Measurements from ENCODE around the gene MED27.

The MED27 gene

DNA sequence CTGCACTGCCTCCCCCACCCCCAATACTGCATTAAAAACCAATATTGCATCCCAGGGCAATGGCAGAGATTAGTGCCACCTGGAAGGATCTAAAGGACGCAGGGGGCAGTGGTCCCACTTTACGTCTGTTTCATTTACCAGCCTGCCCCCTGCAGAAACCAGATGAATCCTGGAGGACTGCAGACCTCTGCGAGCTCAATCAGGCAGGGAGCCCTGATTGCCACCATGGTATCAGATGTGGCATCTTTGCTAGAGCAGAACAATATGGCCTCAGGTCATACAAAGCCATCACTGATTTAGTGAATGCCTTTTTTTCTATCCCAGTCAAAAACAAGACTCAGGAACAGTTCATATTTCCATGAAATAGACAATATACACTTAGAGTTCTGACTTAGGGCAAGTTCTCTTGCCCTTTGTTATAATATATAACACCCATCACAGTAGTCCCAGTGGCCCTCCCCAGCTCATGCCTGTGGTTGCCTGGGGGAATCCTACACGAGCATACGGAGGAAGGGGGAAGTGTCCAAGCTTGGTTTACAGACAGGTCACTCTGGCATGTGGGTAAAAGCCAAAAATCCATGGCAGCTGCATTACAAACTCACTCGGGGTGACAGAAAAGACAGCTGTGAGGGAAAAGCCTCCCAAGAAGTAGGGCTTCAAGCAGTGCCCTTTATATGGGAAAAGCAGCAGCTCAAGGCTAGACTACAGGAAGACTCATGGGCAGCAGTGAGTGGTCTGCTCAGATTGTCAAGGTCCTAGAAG lies 85.1 kb downstream of the MED27 start:
- DNase-seq: peak; percentile 20

DNA sequence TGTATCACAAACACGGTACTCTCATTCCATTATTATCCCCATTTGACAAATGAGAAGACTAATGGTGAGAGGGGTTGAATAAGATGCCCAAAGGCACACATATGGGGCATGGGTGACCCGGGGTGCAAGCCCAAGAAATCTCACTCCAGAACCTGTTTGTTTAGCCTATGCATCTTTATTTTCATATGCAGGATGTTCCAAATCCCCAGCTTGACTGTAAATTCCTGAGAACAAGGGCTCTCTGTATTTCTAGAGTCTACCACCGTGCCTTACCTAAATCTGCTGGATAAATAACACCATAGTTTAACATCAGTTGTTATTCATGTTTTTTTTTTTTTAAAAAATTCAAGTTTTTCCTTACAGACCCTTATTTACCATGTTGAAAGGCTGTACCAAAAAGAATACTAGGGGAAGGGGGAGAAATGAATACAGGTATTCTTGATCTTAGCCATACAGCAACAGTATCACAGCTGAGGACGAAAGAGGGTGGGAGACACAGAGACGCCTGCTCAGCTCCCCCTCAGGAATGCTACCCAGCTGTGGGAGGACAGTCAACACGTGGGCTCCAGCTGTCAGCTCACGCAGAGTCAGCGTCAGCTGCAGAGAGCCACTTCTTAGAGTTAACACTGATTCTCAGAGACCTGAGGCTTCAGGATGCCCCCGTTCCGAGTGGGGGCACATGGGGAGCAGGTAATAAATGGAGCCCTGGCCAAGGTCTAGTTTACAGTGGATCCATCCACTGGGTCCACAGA lies 86.6 kb downstream of the MED27 start:
- DNase-seq: peak; percentile 20

DNA sequence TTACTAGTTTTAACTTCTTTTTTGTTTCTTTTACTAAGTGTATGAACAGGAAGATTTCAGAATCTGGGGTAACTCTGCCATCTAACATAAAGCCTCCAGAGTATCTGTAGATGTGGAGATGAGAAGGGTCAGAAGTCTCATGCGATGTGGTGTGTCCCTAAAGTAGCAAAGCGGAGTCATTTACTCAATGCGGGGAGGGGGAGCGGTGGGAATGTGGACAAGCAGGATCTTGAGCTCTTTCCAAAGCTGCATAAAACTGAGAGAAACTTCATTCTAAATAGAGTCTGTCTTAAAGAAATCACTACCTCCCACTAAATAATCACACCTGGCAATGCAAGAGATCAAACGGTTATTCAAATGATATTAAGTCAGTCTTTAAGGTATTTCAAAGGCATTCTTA lies 92.4 kb downstream of the MED27 start:
- no peak for DNase-seq

DNA sequence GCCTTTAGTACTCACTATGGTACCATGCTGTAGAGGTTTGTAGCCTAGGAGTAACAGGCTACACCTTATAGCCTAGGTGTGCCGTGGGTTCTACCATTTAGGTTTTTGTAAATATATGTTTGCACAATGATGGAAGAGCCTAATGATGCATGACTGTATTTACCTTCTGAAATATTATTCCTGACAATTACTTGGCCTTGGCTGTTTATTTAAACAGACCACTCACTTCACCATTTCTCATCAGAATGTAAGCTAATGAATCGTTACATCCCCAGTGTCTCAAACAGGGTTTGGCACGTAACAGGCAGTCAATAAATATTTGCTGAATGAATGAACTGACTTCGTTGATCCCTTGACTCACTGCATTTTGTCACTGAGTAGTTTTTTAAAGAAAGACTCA lies 93.1 kb downstream of the MED27 start:
- no peak for DNase-seq

DNA sequence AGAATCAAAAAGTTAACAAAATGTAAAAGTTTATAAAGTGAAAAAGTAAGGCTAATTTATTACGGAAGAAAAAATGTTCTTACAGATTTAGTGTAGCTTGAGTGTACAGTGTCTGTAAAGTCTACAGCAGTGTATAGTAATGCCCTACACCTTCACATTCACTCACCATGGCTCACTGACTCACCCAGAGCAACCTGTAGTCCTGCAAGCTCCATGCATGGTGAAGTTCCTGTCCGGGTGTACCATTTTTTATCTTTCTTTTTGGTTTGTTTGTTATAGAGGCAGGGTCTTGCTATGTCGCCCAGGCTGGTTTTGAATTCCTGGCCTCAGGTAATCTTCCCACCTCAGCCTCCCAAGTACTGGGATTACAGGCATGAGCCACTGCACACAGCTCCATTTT lies 93.6 kb downstream of the MED27 start:
- DNase-seq: no peak

DNA sequence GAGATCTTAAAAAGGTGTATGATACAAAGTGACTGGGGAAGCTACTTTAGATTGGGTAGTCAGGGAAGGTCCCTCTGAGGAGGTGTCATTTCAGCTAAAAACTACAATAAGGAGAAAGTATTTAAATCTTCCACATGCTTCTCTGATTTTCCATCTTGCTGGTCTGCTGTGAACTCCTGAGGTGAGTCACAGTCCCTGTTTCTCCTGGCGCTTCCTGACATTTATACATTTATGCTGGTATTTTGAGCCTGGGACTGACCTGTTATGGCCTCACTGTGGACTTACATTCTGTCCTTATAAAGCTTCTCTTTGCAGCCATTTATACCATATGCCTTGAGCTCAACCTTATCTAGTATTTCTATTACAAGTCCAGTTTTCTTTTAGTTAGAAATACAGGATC lies 95.1 kb downstream of the MED27 start:
- DNase-seq: peak; percentile 6

DNA sequence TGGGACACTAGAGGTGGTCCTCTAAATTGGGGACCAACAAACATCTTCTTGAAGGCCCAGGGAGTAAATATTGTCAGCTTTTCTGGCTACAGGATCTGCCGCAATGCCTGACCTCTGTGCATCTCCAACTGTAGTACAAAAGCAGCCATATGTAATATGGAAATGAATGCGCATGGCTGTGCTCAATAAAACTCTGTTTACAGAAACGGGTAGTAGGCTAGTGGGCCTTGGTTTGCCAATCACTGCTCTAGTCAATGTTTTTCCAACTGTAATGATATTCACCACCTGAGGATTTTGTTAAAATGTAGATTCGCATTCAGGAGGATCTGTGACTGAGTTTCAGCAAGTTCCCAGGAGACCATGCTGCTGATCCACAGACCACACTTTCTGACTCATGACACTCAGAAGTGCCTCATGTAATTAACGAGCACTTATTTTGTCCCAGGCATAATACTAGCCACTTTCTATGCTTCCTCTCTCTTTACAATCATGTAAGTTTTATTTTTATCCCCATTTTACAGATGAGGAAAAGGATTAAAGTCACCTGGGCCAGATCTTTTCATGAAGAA lies 96.9 kb downstream of the MED27 start:
- peak; percentile 63 for DNase-seq

DNA sequence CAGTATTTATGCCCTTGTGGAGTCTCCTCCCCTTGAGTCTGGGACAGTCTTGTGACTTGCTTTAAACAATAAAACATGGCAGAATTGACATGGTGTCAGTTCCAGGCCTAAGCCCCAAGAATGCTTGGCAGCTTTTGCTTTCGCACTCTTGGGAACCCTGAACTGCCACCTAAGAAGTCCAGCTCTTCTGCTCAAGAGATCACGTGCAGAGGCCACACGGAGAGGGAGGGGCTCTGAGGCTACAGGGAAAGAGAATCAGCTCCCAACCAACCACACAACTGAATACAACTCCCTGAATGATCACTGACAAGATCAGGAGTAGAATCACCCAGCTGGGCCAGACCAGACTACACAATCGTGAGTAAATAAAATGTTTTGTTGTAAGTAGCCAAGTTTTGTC lies 97.6 kb downstream of the MED27 start:
- no peak for DNase-seq

DNA sequence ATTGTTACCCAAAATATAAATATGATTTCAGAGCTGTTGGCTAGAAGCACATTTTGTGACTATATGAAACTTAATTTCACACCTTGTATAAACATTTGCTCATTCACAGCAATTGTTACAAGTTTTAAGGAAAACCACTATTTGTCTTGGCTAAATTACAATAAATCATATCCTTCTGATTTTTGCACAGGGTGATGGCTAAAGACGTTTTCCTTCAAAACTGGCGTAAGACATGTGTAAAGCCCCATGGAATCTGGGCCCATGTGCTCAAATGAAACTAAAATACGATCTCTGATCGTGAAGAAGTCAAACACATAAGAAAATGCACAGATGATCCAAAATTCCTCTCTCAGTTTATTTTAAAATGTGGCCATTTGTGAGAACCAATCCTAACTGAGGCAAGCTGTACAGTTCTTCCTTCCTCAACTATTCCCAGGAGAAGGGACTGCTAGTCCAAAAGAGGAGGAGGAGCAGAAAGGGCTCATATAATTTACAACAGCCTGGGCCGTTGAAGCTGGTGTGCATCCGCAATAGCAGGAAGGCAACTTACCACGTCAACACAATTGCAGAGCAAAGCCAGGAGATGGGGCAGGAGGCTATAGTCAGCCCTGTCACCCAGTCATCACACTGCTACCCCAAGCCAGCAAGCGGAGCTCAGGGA lies 98.4 kb downstream of the MED27 start:
- DNase-seq: peak; percentile 25

DNA sequence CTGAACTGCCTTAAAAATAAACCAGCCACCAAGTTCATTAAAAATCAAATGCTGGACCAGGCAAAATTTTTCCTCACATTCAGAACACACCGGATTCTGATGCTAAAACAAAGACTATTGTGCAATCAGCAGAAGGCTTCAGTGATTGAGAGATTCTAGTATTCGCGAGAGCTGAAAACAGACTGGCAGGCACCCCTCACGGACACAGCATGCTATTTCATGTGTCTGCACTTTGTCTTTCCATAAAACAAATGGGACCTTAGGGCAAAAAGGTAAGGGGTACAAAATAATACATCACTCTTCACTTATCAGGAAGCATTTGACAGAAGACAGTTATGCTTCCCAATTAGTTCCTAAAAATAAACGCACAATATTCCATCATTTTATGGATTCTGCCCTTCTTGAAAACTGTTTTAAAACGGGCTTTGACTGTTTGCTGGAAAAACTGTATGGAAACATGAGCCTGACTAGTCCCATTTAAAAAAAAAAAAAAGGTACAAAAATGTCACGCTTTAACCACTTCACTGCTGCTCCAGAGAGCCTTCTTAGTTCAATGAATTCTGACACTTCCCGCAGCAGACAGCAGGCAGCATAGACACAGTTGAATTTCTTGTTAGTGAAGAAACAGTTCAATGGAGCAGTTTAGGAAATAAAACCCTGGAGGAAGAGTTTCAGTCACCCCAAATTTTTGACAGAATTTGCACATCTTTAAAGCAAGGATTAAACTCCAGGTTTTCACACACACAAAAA lies 99.2 kb downstream of the MED27 start:
- peak; percentile 9 for DNase-seq

DNA sequence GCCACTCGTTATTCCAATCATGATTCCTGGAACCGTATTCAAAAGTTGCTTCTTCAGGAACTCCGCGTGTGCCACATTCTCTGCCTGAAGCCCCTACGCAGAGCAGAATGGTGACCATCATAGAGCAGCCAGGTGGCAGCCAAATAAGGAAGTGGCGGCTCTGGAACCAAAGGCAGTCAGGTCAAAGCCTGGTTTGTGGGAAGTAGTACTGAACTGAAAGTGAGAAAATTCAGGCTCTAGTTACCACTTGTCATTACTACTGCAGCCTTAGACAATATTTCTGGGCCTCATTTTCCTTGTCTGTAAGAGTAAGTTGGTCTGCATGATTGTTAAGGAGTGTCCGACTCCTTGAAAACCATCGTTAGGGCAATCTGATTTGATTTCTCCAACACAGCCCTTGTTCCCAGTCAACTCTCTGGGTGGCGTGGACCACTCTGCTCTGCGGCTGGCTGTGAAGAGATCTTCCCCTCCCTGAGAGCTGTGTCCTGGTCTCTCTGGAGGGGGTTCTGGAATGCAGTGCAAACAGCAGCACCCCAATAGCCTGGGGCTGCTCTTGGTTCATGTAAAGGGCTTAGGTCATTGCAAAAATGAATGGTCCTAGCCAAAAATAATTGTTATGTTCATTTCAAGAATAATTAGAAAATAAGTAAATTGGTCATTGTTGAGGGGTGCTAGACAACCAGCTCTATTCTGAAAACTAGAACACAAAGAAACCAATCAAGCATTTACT lies 102.4 kb downstream of the MED27 start:
- DNase-seq: no peak

DNA sequence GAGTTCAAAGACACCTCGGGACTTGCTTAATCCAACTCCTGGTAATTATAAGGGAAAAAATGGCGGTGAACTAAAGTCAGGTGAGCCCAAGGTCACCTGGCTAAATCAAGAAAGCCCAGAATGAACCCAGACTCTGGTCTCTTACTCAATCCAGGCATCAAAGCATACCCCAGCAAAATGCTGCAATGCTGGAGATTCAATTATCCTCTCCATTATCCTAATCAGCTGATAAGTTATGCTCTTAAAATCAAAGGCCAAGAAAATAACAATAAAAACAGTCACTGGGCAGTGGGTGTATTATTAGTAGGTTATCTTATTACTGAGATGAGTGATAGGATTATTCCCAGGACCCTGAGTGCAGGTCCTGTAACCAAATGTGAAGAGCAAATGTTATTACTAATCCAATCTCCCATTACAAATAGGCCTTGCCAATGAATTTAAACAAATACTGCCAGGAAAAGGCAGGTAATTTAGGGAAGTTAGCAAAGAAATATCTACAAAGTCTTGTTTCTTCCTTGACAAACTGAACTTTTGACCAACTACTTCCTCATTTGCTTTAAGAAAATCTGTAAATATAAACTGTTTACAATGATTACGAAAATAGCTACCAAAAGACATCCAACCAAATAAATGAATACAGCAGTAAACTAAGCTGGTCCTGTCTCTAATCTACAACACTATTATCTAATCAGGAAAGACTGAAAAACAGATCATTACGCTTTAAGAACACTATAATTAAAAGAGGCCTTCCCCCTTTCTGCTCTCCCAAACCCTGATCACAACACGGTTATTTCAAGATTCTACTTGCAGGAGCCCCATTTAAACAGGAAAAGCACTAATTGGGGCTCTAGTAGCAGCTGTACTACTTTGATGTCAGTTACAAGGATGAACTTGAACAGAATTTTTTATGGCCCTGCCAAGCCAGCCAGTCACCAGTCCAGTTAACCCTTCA lies 103.2 kb downstream of the MED27 start:
- DNase-seq: no peak

DNA sequence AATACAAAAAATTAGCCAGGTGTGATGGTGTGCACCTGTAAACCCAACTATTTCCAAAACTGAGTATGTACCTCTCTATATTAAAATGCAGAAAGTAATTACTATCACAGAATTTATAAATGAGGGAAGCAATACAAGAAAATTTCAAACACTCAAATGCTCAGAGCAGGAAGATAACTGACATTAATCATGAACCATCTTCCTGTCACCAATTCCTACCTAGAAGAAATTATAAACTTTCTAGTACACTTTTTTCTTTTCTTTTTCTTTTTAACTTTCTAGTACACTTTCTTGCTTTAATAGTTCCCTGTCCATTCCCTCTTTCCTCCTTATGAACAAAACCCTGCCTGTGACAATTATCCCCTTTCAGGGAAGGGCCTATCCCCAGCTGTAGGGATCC lies 106.8 kb downstream of the MED27 start:
- DNase-seq: no peak

DNA sequence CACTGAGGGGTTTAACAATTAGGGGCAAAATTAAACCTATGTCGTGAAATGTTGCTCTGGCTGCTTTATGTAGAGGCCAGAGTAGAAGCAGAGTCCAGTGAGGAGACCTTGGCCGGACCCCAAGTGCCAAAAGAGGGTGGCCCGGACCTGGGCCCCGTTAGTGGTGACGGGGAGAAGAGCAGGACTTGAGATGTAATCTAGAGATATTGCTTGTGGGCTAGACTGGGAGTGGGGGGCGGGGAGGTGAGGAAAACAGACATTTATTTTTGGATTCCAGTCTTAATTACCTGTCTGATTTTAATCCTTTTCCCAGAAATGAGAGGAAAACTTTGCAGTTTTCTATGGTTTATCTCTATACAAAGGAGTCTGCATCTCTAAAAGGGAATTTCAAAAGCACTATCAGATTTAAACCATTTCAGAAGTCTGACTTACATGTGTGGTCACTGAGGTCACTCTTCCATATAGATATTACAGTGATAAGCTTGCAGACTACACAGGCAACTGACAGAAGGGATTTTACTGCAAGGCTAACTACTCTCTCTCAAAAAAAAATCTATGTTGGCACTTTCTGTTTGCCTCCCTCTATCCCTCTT lies 108.1 kb downstream of the MED27 start:
- DNase-seq: no peak

DNA sequence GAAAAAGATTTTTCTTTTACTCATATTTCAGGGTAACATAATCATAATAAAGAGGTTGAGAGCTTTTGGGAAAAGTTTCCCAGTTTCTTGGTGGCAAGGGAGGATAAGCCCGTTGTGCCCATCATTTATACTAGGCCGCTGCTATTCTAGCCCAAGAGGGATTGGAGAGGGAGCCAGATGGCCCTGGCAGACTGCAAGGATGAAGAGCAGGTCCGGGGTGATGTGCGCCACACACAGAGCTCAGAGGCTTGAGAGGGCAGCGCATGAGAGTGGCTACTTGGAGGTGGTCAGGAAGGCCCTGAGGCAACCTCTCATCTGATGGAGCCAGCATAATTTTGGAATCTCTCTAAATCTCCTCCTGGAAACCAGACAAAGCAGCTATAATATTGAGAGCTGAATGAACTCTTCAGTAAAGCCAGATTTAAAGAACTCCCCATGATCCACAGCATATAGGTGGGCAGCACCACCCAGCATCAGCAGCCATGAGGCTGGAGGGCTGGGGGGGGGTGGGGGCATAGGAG lies 110.1 kb downstream of the MED27 start:
- DNase-seq: no peak

DNA sequence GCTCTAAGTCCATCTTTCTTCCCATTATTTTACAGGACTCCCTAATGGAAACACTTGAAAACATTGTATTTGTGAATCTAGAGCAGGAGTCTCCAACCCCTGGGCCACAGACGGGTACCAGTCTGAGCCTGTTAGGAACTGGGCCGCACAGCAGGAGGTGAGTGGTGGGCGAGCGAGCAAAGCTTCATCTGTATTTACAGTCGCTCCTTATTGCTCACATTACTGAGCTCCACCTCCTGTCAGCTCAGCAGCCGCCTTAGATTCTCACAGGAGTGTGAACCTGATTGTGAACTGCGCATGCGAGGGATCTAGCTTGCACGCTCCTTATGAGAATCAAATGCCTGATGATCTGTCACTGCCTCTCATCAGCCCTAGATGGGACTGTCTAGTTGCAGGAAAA lies 111.0 kb downstream of the MED27 start:
- no peak for DNase-seq

DNA sequence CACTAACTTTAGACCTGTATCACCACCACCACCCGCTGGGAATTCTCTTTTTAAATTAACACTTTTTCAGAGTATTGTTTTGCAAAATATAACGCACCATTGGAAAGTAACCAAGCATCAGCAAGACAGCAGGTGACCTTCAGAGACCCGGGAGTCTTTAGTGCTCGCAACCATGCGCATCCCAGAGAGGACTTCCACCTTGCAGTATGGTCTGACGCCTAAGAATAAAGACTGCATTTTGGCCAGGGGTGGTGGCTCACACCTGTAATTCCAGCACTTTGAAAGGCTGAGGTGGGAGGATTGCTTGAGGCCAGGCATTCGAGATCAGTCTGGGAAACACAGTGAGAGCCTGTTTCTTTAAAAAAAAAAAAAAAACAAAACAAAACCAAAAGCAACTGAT lies 113.8 kb downstream of the MED27 start:
- no peak for DNase-seq

DNA sequence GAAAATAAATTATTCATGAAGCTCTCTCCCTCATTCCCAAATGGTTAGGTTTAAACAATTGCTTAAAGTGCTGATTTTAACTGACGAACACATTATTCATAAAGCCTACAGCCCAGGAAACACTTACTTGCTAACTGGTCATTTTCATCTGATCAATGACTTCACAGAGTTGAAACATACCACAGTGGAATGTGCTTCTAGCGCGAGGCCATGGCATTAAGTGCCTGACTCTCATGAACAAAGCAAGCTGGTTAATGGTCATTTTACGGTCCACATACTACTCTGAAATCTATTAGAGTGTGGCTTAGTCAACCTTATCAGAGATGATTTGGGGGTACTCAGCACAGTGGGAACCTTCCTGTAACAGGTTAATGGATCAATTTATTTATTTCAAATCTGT lies 114.6 kb downstream of the MED27 start:
- DNase-seq: no peak

DNA sequence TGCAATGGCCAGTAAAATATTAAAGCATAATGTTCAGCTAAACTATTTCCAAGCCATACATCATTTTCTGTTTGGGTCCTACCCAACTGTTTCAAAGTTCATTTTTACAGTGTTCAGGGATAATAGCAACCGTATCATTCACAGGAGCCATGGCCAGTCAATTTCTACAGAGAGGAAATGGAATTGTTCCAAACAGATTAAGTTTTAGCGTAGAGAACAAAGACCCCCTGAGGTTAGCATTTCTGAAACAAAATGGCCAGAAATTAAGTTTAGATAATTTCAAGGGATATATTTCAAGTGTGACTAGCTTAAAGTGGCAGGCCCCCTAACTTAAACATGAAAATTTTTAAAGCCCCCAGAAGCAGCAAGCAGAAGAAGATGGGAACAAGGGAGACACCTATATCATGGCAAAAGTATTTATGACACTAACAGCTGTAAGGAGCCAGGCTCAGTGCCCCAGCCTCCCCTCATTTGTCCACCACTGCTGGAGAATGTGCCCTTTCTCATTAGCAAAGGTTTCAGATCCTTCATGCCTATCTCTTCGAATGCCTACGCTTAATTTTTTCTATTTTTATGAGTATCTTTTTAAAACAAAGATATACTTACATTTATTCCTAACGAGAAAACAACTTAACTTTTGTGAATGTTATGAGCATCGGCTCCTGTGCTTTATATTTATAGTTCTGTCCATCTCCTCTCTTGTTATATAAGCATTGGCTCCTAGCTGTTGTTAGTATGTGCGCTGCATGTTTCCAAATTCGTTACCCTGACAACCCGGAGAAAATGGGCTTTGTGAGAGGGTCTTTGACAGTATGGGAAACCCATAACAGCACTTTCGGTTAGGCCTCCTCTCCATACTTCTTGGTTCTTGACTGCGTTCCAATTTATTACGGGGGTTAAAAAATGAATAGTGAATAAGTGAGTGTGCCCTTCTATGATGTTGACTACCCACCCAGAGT lies 116.3 kb downstream of the MED27 start:
- DNase-seq: no peak
